Stimulated activated CD4-positive, alpha-beta T cell treated with anti-CD3 and anti-CD28 coated beads, Interleukin-2, amount 100 ng/mL, for 24 hours (primary cell): ENCODE results near the gene MAP2K2.

Experiments
- DNase-seq, 2 donors: peaks; one replicate each; pipeline ENCODE4 v3.0.0-alpha.2; 2020

The MAP2K2 gene

GRCh38 chr19:4075373-4075772 is 48.5 kb downstream of the MAP2K2 start:
- no peak for DNase-seq

GRCh38 chr19:4071610-4072009 is 52.3 kb downstream of the MAP2K2 start:
- DNase-seq, result no peak

GRCh38 chr19:4069331-4069959 is 54.5 kb downstream of the MAP2K2 start:
- peak; percentile 63 to 67 for DNase-seq

GRCh38 chr19:4068047-4068966 is 55.6 kb downstream of the MAP2K2 start:
- no peak for DNase-seq

- no peak for DNase-seq
Observed at GRCh38 chr19:4067396-4068046, 56.4 kb downstream of the MAP2K2 start.

- DNase-seq, result peak; percentile 70 to 75
Observed at GRCh38 chr19:4066682-4067395, 57.1 kb downstream of the MAP2K2 start, which contains the start of gene ZBTB7A. TSS of gene ZBTB7A (minus strand) at chr19:4066899. CDS start at chr19:4055232, 11,667 bp downstream.

- DNase-seq, result peak; percentile 58 to 59
Observed at GRCh38 chr19:4066176-4066606, 57.7 kb downstream of the MAP2K2 start.

- peak; percentile 95 to 97 for DNase-seq
Observed at GRCh38 chr19:4065430-4066175, 58.3 kb downstream of the MAP2K2 start.

- peak; percentile 49 to 56 for DNase-seq
Observed at GRCh38 chr19:4064496-4065260, 59.2 kb downstream of the MAP2K2 start.

- DNase-seq, result no peak
Observed at GRCh38 chr19:4064149-4064495, 59.8 kb downstream of the MAP2K2 start.

- no peak for DNase-seq
Observed at GRCh38 chr19:4063369-4064148, 60.4 kb downstream of the MAP2K2 start.

GRCh38 chr19:4062419-4063368 is 61.2 kb downstream of the MAP2K2 start:
- no peak for DNase-seq

- DNase-seq, result no peak
Observed at GRCh38 chr19:4061683-4062418, 62.1 kb downstream of the MAP2K2 start.

GRCh38 chr19:4061178-4061682 is 62.7 kb downstream of the MAP2K2 start:
- no peak for DNase-seq

GRCh38 chr19:4060621-4061177 is 63.2 kb downstream of the MAP2K2 start:
- DNase-seq, result no peak

GRCh38 chr19:4059891-4060620 is 63.9 kb downstream of the MAP2K2 start:
- DNase-seq, result peak; percentile 54 to 64

GRCh38 chr19:4059453-4059871 is 64.5 kb downstream of the MAP2K2 start:
- DNase-seq, result no peak
